ENCODE data around the gene MTR. TPM values are rescaled to one million over a fixed set of nuclear protein-coding genes. Genes with fewer than 3 reads are reported as not detected.
A peak's percentile ranks its signal among the peaks of the same experiment; 100 is the strongest.

Gene MTR
- total and polyA plus RNA-seq, 10 donors = 4.4 to 65.4 (median 42.0) TPM

GRCh38 chr1:236836157-236836556 is 41.1 kb downstream of the MTR start:
- Histone ChIP-seq H3K27ac (peak overlapping the region in 3 of 8 donors; percentile 7 to 45 (median 17)), H3K4me1 (no peaks in the 10 kb centered on the region), H3K36me3 (peaks cover 10 to 100% (median 83%) of the 10 kb centered on the region in 6 donors), H3K9me3 (no peaks in the 10 kb centered on the region), H3K27me3 (replicated peaks in 1 of 7) (no peaks in the 10 kb centered on the region), H3K4me3 (no peak overlapping the region)
- no peak for DNase-seq
- TF ChIP-seq POLR2A (IDR thresholded peaks at IDR 0.05) (no peak), CTCF (IDR thresholded peaks at IDR 0.05 in 8 of 11, conservative IDR thresholded peaks at IDR 0.05 in 3 of 11) (no peak), POLR2AphosphoS5 (IDR thresholded peaks at IDR 0.05) (no peak)
- WGBS, 5 donors = 58 to 71% (median 63%) methylated on average over 5 of the region's 5 CpGs
- intact Hi-C loops (cut with DNase I; ENCODE audit: low total_unique reads) = no loop called here

- WGBS, 5 donors = 94 to 98% (median 95%) methylated on average over 4 of the region's 4 CpGs
- H3K4me1 ChIP-seq = no peaks in the 10 kb centered on the region
- TF ChIP-seq CTCF (IDR thresholded peaks at IDR 0.05 in 8 of 11, conservative IDR thresholded peaks at IDR 0.05 in 3 of 11) (no peak), POLR2A (IDR thresholded peaks at IDR 0.05) (no peak), POLR2AphosphoS5 (IDR thresholded peaks at IDR 0.05) (no peak)
- H3K36me3 ChIP-seq = peaks cover 10 to 100% (median 81%) of the 10 kb centered on the region in 6 donors
- intact Hi-C loops (cut with DNase I; ENCODE audit: low total_unique reads) = no loop called here
- H3K4me3 ChIP-seq = no peak overlapping the region
- no peaks in the 10 kb centered on the region for H3K9me3 ChIP-seq
- DNase-seq = no peak
- no peak overlapping the region for H3K27ac ChIP-seq
- no peaks in the 10 kb centered on the region for H3K27me3 ChIP-seq (replicated peaks in 1 of 7)
These were observed 42.0 kb downstream of the MTR start for GRCh38 chr1:236837115-236837514.

GRCh38 chr1:236837897-236838296 is 42.8 kb downstream of the MTR start:
- intact Hi-C loops (cut with DNase I; ENCODE audit: low total_unique reads) = no loop called here
- 47 to 98% (median 88%) methylated on average over 2 of the region's 2 CpGs for WGBS, 5 donors

GRCh38 chr1:236841341-236841740 is 46.2 kb downstream of the MTR start:
- 95 to 98% (median 97%) methylated on average over 2 of the region's 2 CpGs for WGBS, 5 donors
- H3K4me1 ChIP-seq = peaks cover 0 to 5% (median 0%) of the 10 kb centered on the region in 6 donors
- no peak overlapping the region for H3K27ac ChIP-seq
- no peak for DNase-seq
- peaks cover 7 to 96% (median 49%) of the 10 kb centered on the region in 6 donors for H3K36me3 ChIP-seq
- H3K9me3 ChIP-seq = no peaks in the 10 kb centered on the region
- TF ChIP-seq POLR2AphosphoS5 (IDR thresholded peaks at IDR 0.05) (no peak), POLR2A (IDR thresholded peaks at IDR 0.05) (no peak), CTCF (IDR thresholded peaks at IDR 0.05 in 8 of 11, conservative IDR thresholded peaks at IDR 0.05 in 3 of 11) (no peak)
- H3K4me3 ChIP-seq = no peak overlapping the region
- H3K27me3 ChIP-seq (replicated peaks in 1 of 7) = no peaks in the 10 kb centered on the region
- intact Hi-C loops (cut with DNase I; ENCODE audit: low total_unique reads) = no loop called here

More at GRCh38 chr1:236837897-236838296, 42.8 kb downstream of the MTR start:
- no peak for DNase-seq
- H3K4me3 ChIP-seq = no peak overlapping the region
- TF ChIP-seq POLR2A (IDR thresholded peaks at IDR 0.05) (no peak), CTCF (IDR thresholded peaks at IDR 0.05 in 8 of 11, conservative IDR thresholded peaks at IDR 0.05 in 3 of 11) (no peak), POLR2AphosphoS5 (IDR thresholded peaks at IDR 0.05) (no peak)
- H3K9me3 ChIP-seq = no peaks in the 10 kb centered on the region
- H3K27ac ChIP-seq = no peak overlapping the region
- H3K27me3 ChIP-seq (replicated peaks in 1 of 7) = no peaks in the 10 kb centered on the region
- no peaks in the 10 kb centered on the region for H3K4me1 ChIP-seq
- H3K36me3 ChIP-seq = peaks cover 10 to 100% (median 76%) of the 10 kb centered on the region in 6 donors
